HepG2 (cell line): Measurements from ENCODE around the gene C1orf74. TPM values are rescaled to one million over a fixed set of nuclear protein-coding genes. Genes with fewer than 3 reads are reported as not detected.

ENCODE experiments used
- ARNTL ChIP-seq: sonication (generic); formaldehyde crosslinking; IDR thresholded peaks from 2 replicates; pipeline ENCODE4 v1.4.0; 2020; ENCODE audit warnings: mild to moderate bottlenecking, missing genetic modification reagents
- ATF7 ChIP-seq, 2 experiments: fragments of 450-650 bp in 1 of 2; sonication (generic) in 1 of 2; formaldehyde crosslinking in 1 of 2; IDR thresholded peaks; 2 replicates each; pipeline versions ENCODE4 v1.4.0 to v1.6.1; 2016 to 2020; ENCODE audit warnings: antibody characterized with exemption in 1 of 2, mild to moderate bottlenecking in 1 of 2, missing genetic modification reagents in 1 of 2
- CCAR2 ChIP-seq: fragments of 200-400 bp; formaldehyde crosslinking; optimal IDR thresholded peaks from 2 replicates; pipeline ENCODE3; 2018; ENCODE audit warnings: low read depth, mild to moderate bottlenecking, low read length, moderate library complexity
- FUBP1 ChIP-seq: sonication (generic); formaldehyde crosslinking; IDR thresholded peaks from 2 replicates; pipeline ENCODE4 v1.5.1; 2020; ENCODE audit warnings: missing genetic modification reagents, mild to moderate bottlenecking, borderline replicate concordance
- HMG20A ChIP-seq: IDR thresholded peaks from 2 replicates; pipeline ENCODE4 v1.6.1; 2016; ENCODE audit warnings: borderline replicate concordance
- HOXA9 ChIP-seq: sonication (generic); formaldehyde crosslinking; IDR thresholded peaks from 2 replicates; pipeline ENCODE4 v1.8.1; 2022; ENCODE audit warnings: missing genetic modification reagents, mild to moderate bottlenecking, moderate library complexity, borderline replicate concordance
- JDP2 ChIP-seq: sonication (generic); formaldehyde crosslinking; IDR thresholded peaks from 2 replicates; pipeline ENCODE4 v1.8.1; 2022; ENCODE audit warnings: missing genetic modification reagents, borderline replicate concordance
- KDM6A ChIP-seq: IDR thresholded peaks from 2 replicates; pipeline ENCODE4 v1.6.1; 2016; ENCODE audit warnings: low read depth
- MTF1 ChIP-seq: sonication (generic); formaldehyde crosslinking; IDR thresholded peaks from 2 replicates; pipeline ENCODE4 v1.5.0; 2020; ENCODE audit warnings: missing genetic modification reagents
- NFRKB ChIP-seq: fragments of 450-650 bp; IDR thresholded peaks from 2 replicates; pipeline ENCODE4 v1.6.1; 2017
- RAD51 ChIP-seq: fragments of 450-650 bp; IDR thresholded peaks from 2 replicates; pipeline ENCODE4 v1.6.1; 2016; ENCODE audit warnings: borderline replicate concordance
- RFX1 ChIP-seq: fragments of 450-650 bp; IDR thresholded peaks from 2 replicates; pipeline ENCODE4 v1.6.1; 2017
- SNAI1 ChIP-seq: sonication (generic); formaldehyde crosslinking; IDR thresholded peaks from 2 replicates; pipeline ENCODE4 v1.5.0; 2020; ENCODE audit warnings: mild to moderate bottlenecking, missing genetic modification reagents, borderline replicate concordance
- TARDBP ChIP-seq: sonication (generic); formaldehyde crosslinking; IDR thresholded peaks from 2 replicates; pipeline ENCODE4 v1.8.0; 2022; ENCODE audit warnings: mild to moderate bottlenecking, missing genetic modification reagents
- TIGD3 ChIP-seq: sonication (generic); formaldehyde crosslinking; IDR thresholded peaks from 2 replicates; pipeline ENCODE4 v1.5.1; 2020; ENCODE audit warnings: mild to moderate bottlenecking, missing genetic modification reagents, borderline replicate concordance
- ZBTB37 ChIP-seq: sonication (generic); formaldehyde crosslinking; IDR thresholded peaks from 2 replicates; pipeline ENCODE4 v1.4.0; 2020; ENCODE audit warnings: mild to moderate bottlenecking, missing genetic modification reagents
- ZFP91 ChIP-seq: sonication (generic); formaldehyde crosslinking; IDR thresholded peaks from 2 replicates; pipeline ENCODE4 v1.9.0; 2022; ENCODE audit warnings: missing genetic modification reagents, mild to moderate bottlenecking, borderline replicate concordance
- ZIK1 ChIP-seq: sonication (generic); formaldehyde crosslinking; IDR thresholded peaks from 2 replicates; pipeline ENCODE4 v1.5.0; 2020; ENCODE audit warnings: mild to moderate bottlenecking, low read depth, missing genetic modification reagents, borderline replicate concordance
- ZNF24 ChIP-seq: fragments of 450-650 bp; IDR thresholded peaks from 2 replicates; pipeline ENCODE4 v1.6.1; 2017; ENCODE audit warnings: antibody characterized with exemption, mild to moderate bottlenecking
- ZNF276 ChIP-seq: sonication (generic); formaldehyde crosslinking; IDR thresholded peaks from 2 replicates; pipeline ENCODE4 v1.4.0; 2020; ENCODE audit warnings: mild to moderate bottlenecking, low read depth, missing genetic modification reagents
- ZNF446 ChIP-seq: sonication (generic); formaldehyde crosslinking; IDR thresholded peaks from 2 replicates; pipeline ENCODE4 v1.5.0; 2020; ENCODE audit warnings: mild to moderate bottlenecking, missing genetic modification reagents
- ZNF660 ChIP-seq: sonication (generic); formaldehyde crosslinking; IDR thresholded peaks from 2 replicates; pipeline ENCODE4 v1.5.1; 2020; ENCODE audit warnings: mild to moderate bottlenecking, low read depth, missing genetic modification reagents, borderline replicate concordance
- polyA plus RNA-seq, 8 experiments: library from polyadenylated mRNA; depleted of rRNA in 3 of 8; stranded (reverse) in 7 of 8; unstranded in 1 of 8; fragments of >200 nt; fragmentation: Illumina TruSeq in 4 of 8; extraction: Trizol in 4 of 8; gene quantifications; 2 replicates each; pipeline versions ENCODE4 v1.2.1 to v1.2.3, GENCODE V29; 2011 to 2016; ENCODE audit warnings: low read depth in 4 of 8, missing spikeins in 1 of 8, mixed read lengths in 1 of 8; ENCODE audit not compliant: insufficient read depth in 1 of 8
- total RNA-seq, 5 experiments: library from RNA; depleted of rRNA; stranded (reverse); fragments of >200 nt; fragmentation: Illumina TruSeq; extraction: Trizol; gene quantifications; 2 replicates each; pipeline ENCODE4 v1.2.3, GENCODE V29; 2016; ENCODE audit warnings: low read depth in 1 of 5

Gene C1orf74
- total and polyA plus RNA-seq, 2 of the 13 experiments (the other 11 are each of a cell fraction or from before 2014, with no cell fraction given) = 0.33 to 0.71 TPM

GRCh38 chr1:209747580-209748262, 36.6 kb downstream of the C1orf74 start (continued):
- TF ChIP-seq FUBP1 (no peak), RFX1 (no peak), SNAI1 (CRISPR knock-in tag) (no peak), KDM6A (CRISPR knock-in tag) (no peak), NFRKB (no peak), ZNF660 (CRISPR knock-in tag) (no peak), ZNF24 (no peak), MTF1 (no peak), ZNF276 (CRISPR knock-in tag) (peak; percentile 68; the same call in 1 of the 2 replicates), ZBTB37 (CRISPR knock-in tag) (no peak), CCAR2 (no peak), TIGD3 (CRISPR knock-in tag) (no peak), ATF7 (IDR thresholded peaks at IDR 0.05) (no peak), ATF7 (CRISPR knock-in tag; IDR thresholded peaks at IDR 0.05) (peak; percentile 57; the same call in 1 of the 2 replicates), TARDBP (peak; percentile 77), ARNTL (CRISPR knock-in tag) (peak; percentile 63; the same call in 1 of the 2 replicates), ZNF446 (CRISPR knock-in tag) (no peak), HOXA9 (CRISPR knock-in tag) (no peak), ZIK1 (CRISPR knock-in tag) (no peak), HMG20A (CRISPR knock-in tag) (no peak; the same call in 1 of the 2 replicates), JDP2 (no peak), ZFP91 (peak; percentile 66), RAD51 (no peak)
